HG02884 (cell line): ENCODE measurements around the gene YPEL1.

Experiments
- ATAC-seq: cut with Tn5 transposase; IDR thresholded peaks from one replicate; pipeline ENCODE4 v1.9.1; 2021; ENCODE audit warnings: mild to moderate bottlenecking, moderate library complexity; ENCODE audit not compliant: unreplicated experiment

Gene YPEL1

GRCh38 chr22:21659864-21660525, 75.6 kb downstream of the YPEL1 start:
- ATAC-seq, result no peak

- no peak for ATAC-seq
Observed at GRCh38 chr22:21657360-21658032, 78.1 kb downstream of the YPEL1 start.

- ATAC-seq, result no peak
Observed at GRCh38 chr22:21657020-21657359, 78.6 kb downstream of the YPEL1 start.

GRCh38 chr22:21652547-21653545, 82.7 kb downstream of the YPEL1 start:
- ATAC-seq, result no peak

GRCh38 chr22:21652010-21652546, 83.5 kb downstream of the YPEL1 start:
- peak; percentile 89 for ATAC-seq

- peak; percentile 19 for ATAC-seq
Observed at GRCh38 chr22:21651521-21652009, 84.0 kb downstream of the YPEL1 start.

- no peak for ATAC-seq
Observed at GRCh38 chr22:21650823-21651520, 84.6 kb downstream of the YPEL1 start.

GRCh38 chr22:21650280-21650679, 85.3 kb downstream of the YPEL1 start:
- no peak for ATAC-seq
